GM12873 (cell line): ENCODE measurements around the gene QSOX2.

Experiments used
- CTCF ChIP-seq: IDR thresholded peaks from 2 replicates; pipeline ENCODE4 v1.5.1; 2012; ENCODE audit warnings: low read depth, mild to moderate bottlenecking, moderate library complexity, low read length, control low read depth; ENCODE audit not compliant: insufficient read depth; ENCODE audit errors: missing control alignments

QSOX2 gene

GRCh38 chr9:136251264-136252115 lies 5.9 kb upstream of the QSOX2 start:
- TF ChIP-seq CTCF, result no peak

DNA sequence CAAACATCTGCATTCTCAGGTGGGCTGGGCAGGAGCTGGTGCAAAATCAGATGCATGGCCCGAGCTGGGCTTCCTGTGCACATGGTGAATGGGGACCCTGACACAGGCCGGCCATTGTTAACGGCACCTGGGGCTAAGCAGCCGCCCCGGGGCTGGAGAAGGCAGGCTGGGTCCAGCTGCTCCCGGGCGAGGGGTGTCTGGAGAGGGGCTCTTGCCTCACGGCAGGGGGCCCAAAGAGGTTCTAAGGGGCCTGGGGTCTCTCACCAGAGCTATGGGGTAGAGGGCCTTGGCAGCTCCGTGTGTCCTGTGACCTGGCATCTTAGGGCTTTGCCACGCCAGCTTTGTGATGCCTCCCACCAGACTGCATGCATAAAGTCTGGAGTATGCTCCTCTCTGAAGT lies 5.1 kb upstream of the QSOX2 start:
- TF ChIP-seq CTCF, result no peak

DNA sequence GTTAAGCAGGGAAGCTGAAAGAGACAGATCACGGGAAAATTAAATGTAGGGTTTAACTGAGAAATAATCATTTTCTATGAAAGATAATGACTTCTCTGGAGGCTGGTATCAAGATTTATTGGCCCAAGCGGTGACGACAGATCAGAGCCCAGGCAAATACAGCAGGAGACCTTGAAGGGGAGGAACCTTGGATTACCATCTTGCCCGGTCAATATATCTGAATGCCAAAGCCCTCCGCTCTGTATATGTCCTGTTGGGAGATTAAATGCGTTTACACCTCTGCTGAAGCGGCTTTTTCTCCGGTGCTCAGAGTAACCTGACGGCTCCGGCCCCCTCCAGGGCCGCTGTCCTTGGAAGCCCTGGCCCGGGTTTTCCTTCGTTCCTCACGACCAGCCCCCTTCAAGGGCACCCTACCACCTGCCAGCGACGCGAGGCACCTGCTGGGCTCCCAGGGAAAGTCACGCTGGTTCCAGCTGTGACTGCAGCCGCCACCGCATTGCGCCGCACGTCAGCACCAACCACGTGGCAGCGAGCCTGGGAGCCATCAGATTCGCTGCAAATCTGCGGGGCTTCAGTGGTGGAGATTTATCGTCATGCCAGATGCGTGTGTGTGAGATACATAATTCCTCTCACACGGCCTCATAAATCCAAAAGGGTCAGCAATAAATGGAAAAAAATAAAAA lies 4.4 kb upstream of the QSOX2 start:
- TF ChIP-seq CTCF, result no peak

GRCh38 chr9:136248951-136249876 lies 3.6 kb upstream of the QSOX2 start:
- no peak for TF ChIP-seq CTCF

DNA sequence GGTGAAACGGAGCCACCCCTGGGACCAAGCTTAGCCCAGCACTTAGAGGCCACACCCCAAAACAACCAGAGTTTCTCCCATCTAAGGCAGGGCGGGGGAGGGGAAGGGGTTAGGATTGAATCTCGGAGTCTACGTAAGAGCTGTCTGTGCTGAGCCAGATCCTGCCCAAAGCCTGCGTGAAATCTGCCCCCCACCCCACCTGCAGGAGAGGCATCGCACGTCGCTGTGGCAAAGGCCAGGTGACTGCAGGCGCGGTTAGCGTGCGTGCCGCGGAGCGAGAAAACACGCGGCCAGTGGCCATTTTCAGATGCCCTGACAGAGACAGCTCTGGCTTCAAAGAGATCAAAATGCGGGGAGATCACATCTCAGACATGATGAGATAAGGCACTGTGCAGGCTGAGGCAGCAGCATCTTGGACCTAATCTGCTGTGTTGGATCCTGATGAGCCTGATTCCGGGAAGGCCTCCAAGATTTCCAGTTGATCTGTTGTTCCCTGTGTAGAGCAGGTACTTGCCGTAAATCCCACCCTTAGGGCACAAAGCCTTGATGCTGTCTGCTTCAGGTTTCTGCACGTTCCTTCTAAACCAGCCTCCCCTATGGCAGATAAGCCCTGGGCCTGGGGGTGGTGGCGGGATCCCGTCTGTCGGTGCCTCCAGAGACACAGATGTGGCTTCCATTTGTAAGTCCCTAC lies 2.5 kb upstream of the QSOX2 start:
- TF ChIP-seq CTCF, result no peak

DNA sequence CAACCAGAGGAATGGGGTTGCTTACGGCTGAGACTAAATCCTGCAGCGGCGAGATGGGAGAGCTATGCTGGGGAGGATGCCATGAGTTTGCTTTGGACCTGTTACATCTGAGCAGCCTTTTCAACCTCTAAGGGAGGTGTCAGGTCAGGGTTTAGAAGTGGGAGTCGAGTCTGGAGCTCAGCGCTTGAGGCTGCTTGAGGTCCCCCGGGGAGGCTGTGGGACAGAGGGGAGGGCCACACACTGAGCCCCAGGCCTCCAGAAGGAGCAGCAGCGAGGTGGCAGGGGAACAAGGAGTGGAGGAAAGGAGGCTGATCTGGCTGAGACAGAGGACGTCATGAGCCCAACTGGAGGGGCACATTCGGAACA lies 1.9 kb upstream of the QSOX2 start:
- TF ChIP-seq CTCF, result no peak
